HepG2 (cell line): Measurements from ENCODE around the gene SDK1.

ENCODE experiments used
- PHB2 ChIP-seq: fragments of 450-650 bp; IDR thresholded peaks from 2 replicates; pipeline ENCODE4 v1.6.1; 2018; ENCODE audit not compliant: partially characterized antibody
- TF ChIP-seq, protein P1 (sequence below): sonication (generic); formaldehyde crosslinking; IDR thresholded peaks from 2 replicates; pipeline ENCODE4 v1.5.0; 2020; ENCODE audit warnings: mild to moderate bottlenecking, missing genetic modification reagents, moderate library complexity

GRCh38 chr7:4100691-4101090 is 799.6 kb downstream of the SDK1 start:
- TF ChIP-seq PHB2 = no peak
- TF ChIP-seq, protein P1, sequence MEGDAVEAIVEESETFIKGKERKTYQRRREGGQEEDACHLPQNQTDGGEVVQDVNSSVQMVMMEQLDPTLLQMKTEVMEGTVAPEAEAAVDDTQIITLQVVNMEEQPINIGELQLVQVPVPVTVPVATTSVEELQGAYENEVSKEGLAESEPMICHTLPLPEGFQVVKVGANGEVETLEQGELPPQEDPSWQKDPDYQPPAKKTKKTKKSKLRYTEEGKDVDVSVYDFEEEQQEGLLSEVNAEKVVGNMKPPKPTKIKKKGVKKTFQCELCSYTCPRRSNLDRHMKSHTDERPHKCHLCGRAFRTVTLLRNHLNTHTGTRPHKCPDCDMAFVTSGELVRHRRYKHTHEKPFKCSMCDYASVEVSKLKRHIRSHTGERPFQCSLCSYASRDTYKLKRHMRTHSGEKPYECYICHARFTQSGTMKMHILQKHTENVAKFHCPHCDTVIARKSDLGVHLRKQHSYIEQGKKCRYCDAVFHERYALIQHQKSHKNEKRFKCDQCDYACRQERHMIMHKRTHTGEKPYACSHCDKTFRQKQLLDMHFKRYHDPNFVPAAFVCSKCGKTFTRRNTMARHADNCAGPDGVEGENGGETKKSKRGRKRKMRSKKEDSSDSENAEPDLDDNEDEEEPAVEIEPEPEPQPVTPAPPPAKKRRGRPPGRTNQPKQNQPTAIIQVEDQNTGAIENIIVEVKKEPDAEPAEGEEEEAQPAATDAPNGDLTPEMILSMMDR (CRISPR knock-in tag) = no peak
